Measurements from ENCODE around the gene PCDHGB4.
"Not testable (repeated sequence)": the region's sequence is repeated elsewhere in the genome, so short reads cannot be mapped to it uniquely, and the experiment has no call there.

PCDHGB4 gene

GRCh38 chr5:141375444-141376155 lies 11.9 kb upstream of the PCDHGB4 start:
- not testable (repeated sequence) for H3K4me3 ChIP-seq (ENCODE audit: low read length); H3K27me3 ChIP-seq (ENCODE audit: insufficient read depth, low read length); H2AFZ ChIP-seq (ENCODE audit: low read depth, low read length); H3K36me3 ChIP-seq (ENCODE audit: insufficient read depth, low read length); H3K4me1 ChIP-seq (ENCODE audit: insufficient read depth, low read length)
- H3K9me3 ChIP-seq (ENCODE audit: low read length) = peaks cover 31% of the 10 kb centered on the region

GRCh38 chr5:141382469-141383294 lies 4.8 kb upstream of the PCDHGB4 start, which contains the start of gene PCDHGA7:
TSS of gene PCDHGA7 (plus strand) at chr5:141382742. CDS start at chr5:141382900, 158 bp downstream.
- H3K4me3 ChIP-seq (ENCODE audit: low read length) = no peak within 1 kb of the TSS
- H3K9me3 ChIP-seq (ENCODE audit: low read length) = peaks cover 16% of the 10 kb centered on the region
- no peak within 1 kb of the TSS for H2AFZ ChIP-seq (ENCODE audit: low read depth, low read length)
- H3K4me1 ChIP-seq (ENCODE audit: insufficient read depth, low read length) = no peaks in the 10 kb centered on the region
- no peaks in the 10 kb centered on the region for H3K27me3 ChIP-seq (ENCODE audit: insufficient read depth, low read length)
- H3K36me3 ChIP-seq (ENCODE audit: insufficient read depth, low read length) = no peaks in the 10 kb centered on the region

- no peaks in the 10 kb centered on the region for H3K36me3 ChIP-seq (ENCODE audit: insufficient read depth, low read length)
- peaks cover 17% of the 10 kb centered on the region for H3K9me3 ChIP-seq (ENCODE audit: low read length)
- H3K4me3 ChIP-seq (ENCODE audit: low read length) = no peak overlapping the region
- H3K27me3 ChIP-seq (ENCODE audit: insufficient read depth, low read length) = no peaks in the 10 kb centered on the region
- no peak overlapping the region for H2AFZ ChIP-seq (ENCODE audit: low read depth, low read length)
- no peaks in the 10 kb centered on the region for H3K4me1 ChIP-seq (ENCODE audit: insufficient read depth, low read length)
Observed at GRCh38 chr5:141383345-141383744, 4.2 kb upstream of the PCDHGB4 start.

- Histone ChIP-seq H3K9me3 (ENCODE audit: low read length) (peaks cover 28% of the 10 kb centered on the region), H2AFZ (ENCODE audit: low read depth, low read length) (no peak overlapping the region), H3K4me3 (ENCODE audit: low read length) (no peak overlapping the region), H3K36me3 (ENCODE audit: insufficient read depth, low read length) (no peaks in the 10 kb centered on the region), H3K27me3 (ENCODE audit: insufficient read depth, low read length) (no peaks in the 10 kb centered on the region), H3K4me1 (ENCODE audit: insufficient read depth, low read length) (no peaks in the 10 kb centered on the region)
Observed at GRCh38 chr5:141384471-141385267, 2.8 kb upstream of the PCDHGB4 start.

DNA sequence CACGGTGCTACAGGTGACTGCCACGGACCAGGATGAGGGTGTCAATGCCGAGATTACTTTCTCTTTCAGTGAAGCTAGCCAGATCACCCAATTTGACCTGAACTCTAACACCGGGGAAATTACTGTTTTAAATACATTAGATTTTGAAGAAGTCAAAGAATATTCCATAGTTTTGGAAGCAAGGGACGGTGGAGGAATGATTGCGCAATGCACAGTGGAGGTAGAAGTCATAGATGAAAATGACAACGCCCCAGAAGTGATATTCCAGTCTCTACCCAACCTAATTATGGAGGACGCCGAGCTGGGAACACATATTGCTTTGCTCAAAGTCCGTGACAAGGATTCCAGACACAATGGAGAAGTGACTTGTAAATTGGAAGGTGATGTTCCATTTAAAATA lies 1.2 kb downstream of the PCDHGB4 start:
- H3K9me3 ChIP-seq (ENCODE audit: low read length) = peaks cover 39% of the 10 kb centered on the region

DNA sequence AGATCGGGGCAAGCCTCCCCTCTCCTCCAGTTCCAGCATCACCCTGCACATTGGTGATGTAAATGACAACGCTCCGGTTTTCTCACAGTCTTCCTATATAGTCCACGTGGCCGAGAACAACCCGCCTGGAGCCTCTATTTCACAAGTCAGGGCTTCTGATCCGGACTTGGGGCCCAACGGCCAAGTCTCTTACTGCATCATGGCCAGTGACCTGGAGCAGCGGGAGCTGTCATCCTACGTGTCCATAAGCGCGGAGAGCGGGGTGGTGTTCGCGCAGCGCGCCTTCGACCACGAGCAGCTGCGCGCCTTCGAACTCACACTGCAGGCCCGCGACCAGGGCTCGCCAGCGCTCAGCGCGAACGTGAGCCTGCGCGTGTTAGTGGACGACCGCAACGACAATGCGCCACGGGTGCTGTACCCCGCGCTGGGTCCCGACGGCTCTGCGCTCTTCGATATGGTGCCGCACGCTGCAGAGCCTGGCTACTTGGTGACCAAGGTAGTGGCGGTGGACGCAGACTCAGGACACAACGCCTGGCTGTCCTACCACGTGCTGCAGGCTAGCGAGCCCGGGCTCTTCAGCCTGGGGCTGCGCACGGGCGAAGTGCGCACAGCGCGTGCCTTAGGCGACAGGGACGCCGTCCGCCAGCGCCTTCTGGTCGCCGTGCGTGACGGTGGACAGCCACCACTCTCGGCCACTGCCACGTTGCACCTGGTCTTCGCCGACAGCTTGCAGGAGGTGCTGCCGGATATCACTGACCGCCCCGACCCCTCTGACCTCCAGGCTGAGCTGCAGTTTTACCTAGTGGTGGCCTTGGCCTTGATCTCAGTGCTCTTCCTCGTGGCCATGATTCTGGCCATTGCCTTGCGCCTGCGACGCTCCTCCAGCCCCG lies 1.9 kb downstream of the PCDHGB4 start:
- H3K4me3 ChIP-seq (ENCODE audit: low read length) = no peak overlapping the region
- peaks cover 43% of the 10 kb centered on the region for H3K9me3 ChIP-seq (ENCODE audit: low read length)
- no peak overlapping the region for H2AFZ ChIP-seq (ENCODE audit: low read depth, low read length)
- H3K36me3 ChIP-seq (ENCODE audit: insufficient read depth, low read length) = peaks cover 10% of the 10 kb centered on the region
- no peaks in the 10 kb centered on the region for H3K27me3 ChIP-seq (ENCODE audit: insufficient read depth, low read length)
- no peaks in the 10 kb centered on the region for H3K4me1 ChIP-seq (ENCODE audit: insufficient read depth, low read length)

More for the DNA sequence above, 1.2 kb downstream of the PCDHGB4 start:
- Histone ChIP-seq H3K4me1 (ENCODE audit: insufficient read depth, low read length) (no peaks in the 10 kb centered on the region), H3K27me3 (ENCODE audit: insufficient read depth, low read length) (no peaks in the 10 kb centered on the region), H3K36me3 (ENCODE audit: insufficient read depth, low read length) (peaks cover 9% of the 10 kb centered on the region), H3K4me3 (ENCODE audit: low read length) (no peak overlapping the region), H2AFZ (ENCODE audit: low read depth, low read length) (no peak overlapping the region)

DNA sequence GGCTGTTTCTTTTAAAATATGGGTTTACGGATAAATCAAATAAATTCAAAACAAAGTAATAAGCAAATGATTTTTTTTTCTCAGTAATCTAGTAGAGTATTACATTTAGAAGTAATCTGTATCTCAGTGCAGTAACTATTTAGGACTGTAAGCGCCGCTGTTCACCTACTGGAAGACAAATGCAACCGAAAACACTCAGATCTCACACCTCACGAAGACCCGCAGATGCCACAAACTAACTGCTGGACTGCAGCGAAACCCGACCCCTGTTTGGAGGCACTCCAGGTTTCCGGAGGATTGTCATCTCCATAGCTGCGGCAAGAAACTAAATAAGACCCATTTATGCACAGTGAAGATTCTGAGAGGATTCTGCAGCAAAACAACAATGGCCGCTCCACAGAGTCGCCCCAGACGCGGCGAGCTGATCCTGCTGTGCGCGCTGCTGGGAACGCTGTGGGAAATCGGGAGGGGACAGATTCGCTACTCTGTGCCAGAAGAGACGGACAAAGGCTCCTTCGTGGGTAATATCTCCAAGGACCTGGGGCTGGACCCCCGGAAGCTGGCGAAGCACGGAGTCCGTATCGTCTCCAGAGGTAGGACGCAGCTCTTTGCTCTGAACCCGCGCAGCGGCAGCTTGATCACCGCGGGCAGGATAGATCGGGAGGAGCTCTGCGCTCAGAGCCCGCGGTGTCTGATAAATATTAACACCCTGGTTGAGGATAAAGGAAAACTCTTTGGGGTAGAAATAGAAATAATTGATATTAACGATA lies 5.1 kb downstream of the PCDHGB4 start, which contains the start of gene PCDHGA8:
PCDHGA8 (plus strand) TSS at position 205 of the 770 bp plus-strand sequence; CDS start at position 386, 181 bp downstream.
- H3K4me3 ChIP-seq (ENCODE audit: low read length) = no peak within 1 kb of the TSS
- peaks cover 10% of the 10 kb centered on the region for H3K36me3 ChIP-seq (ENCODE audit: insufficient read depth, low read length)
- no peak within 1 kb of the TSS for H2AFZ ChIP-seq (ENCODE audit: low read depth, low read length)
- peaks cover 44% of the 10 kb centered on the region for H3K9me3 ChIP-seq (ENCODE audit: low read length)
- H3K4me1 ChIP-seq (ENCODE audit: insufficient read depth, low read length) = no peaks in the 10 kb centered on the region
- no peaks in the 10 kb centered on the region for H3K27me3 ChIP-seq (ENCODE audit: insufficient read depth, low read length)

DNA sequence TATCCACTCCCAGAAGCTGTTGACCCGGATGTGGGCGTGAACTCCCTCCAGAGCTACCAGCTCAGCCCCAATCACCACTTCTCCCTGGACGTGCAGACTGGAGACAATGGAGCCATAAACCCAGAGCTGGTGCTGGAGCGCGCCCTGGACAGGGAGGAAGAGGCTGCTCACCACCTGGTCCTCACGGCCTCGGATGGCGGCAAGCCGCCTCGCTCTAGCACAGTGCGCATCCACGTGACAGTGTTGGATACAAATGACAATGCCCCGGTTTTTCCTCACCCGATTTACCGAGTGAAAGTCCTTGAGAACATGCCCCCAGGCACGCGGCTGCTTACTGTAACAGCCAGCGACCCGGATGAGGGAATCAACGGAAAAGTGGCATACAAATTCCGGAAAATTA lies 5.8 kb downstream of the PCDHGB4 start:
- no peak overlapping the region for H3K4me3 ChIP-seq (ENCODE audit: low read length)
- H3K27me3 ChIP-seq (ENCODE audit: insufficient read depth, low read length) = no peaks in the 10 kb centered on the region
- peaks cover 10% of the 10 kb centered on the region for H3K36me3 ChIP-seq (ENCODE audit: insufficient read depth, low read length)
- no peaks in the 10 kb centered on the region for H3K4me1 ChIP-seq (ENCODE audit: insufficient read depth, low read length)
- no peak overlapping the region for H2AFZ ChIP-seq (ENCODE audit: low read depth, low read length)
- H3K9me3 ChIP-seq (ENCODE audit: low read length) = peaks cover 43% of the 10 kb centered on the region

DNA sequence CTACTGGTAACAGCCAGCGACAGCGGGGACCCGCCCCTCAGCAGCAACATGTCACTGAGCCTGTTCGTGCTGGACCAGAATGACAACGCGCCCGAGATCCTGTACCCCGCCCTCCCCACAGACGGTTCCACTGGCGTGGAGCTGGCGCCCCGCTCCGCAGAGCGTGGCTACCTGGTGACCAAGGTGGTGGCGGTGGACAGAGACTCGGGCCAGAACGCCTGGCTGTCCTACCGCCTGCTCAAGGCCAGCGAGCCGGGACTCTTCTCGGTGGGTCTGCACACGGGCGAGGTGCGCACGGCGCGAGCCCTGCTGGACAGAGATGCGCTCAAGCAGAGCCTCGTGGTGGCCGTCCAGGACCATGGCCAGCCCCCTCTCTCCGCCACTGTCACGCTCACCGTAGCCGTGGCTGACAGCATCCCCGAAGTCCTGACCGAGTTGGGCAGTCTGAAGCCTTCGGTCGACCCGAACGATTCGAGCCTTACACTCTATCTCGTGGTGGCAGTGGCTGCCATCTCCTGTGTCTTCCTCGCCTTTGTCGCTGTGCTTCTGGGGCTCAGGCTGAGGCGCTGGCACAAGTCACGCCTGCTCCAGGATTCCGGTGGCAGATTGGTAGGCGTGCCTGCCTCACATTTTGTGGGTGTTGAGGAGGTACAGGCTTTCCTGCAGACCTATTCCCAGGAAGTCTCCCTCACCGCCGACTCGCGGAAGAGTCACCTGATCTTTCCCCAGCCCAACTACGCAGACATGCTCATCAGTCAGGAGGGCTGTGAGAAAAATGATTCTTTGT lies 7.1 kb downstream of the PCDHGB4 start:
- not testable (repeated sequence) for H2AFZ ChIP-seq (ENCODE audit: low read depth, low read length); H3K4me1 ChIP-seq (ENCODE audit: insufficient read depth, low read length); H3K36me3 ChIP-seq (ENCODE audit: insufficient read depth, low read length); H3K27me3 ChIP-seq (ENCODE audit: insufficient read depth, low read length); H3K4me3 ChIP-seq (ENCODE audit: low read length)
- H3K9me3 ChIP-seq (ENCODE audit: low read length) = peaks cover 39% of the 10 kb centered on the region

DNA sequence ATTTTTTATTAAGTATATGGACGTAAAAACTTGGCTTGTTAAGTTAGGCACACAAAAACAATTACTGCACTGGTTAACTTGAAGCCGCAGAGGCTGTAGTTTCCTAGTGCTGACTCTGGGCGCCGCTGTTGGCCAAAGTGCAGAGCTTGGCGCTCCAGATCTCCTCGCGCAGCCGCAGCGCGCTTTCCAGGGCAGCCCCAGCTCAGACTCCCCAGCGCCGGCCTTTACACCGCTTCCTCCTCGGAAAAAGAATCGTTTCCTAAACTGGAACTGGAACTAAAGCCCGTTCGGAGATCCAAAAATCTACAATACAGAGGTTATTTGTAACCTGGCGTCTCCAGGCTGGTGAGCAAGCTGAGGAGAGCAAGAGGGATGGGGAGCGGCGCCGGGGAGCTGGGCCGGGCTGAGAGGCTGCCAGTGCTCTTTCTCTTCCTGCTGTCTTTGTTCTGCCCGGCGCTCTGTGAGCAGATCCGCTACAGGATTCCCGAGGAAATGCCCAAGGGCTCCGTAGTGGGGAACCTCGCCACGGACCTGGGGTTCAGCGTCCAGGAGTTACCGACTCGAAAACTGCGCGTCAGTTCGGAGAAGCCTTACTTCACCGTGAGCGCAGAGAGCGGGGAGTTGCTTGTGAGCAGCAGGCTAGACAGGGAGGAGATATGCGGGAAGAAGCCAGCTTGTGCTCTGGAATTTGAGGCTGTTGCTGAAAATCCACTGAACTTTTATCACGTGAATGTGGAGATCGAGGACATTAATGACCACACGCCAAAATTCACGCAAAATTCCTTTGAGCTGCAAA lies 10.5 kb downstream of the PCDHGB4 start, which contains the start of gene PCDHGB5:
PCDHGB5 (plus strand) TSS at position 192 of the 796 bp plus-strand sequence; CDS start at position 373, 181 bp downstream.
- not testable (repeated sequence) for H3K4me3 ChIP-seq (ENCODE audit: low read length); H3K27me3 ChIP-seq (ENCODE audit: insufficient read depth, low read length); H2AFZ ChIP-seq (ENCODE audit: low read depth, low read length); H3K36me3 ChIP-seq (ENCODE audit: insufficient read depth, low read length); H3K4me1 ChIP-seq (ENCODE audit: insufficient read depth, low read length)
- peaks cover 34% of the 10 kb centered on the region for H3K9me3 ChIP-seq (ENCODE audit: low read length)
